ENCODE data around the gene SIGLEC5.
"Not testable (repeated sequence)": the region's sequence is repeated elsewhere in the genome, so short reads cannot be mapped to it uniquely, and the experiment has no call there.

The SIGLEC5 gene, protein sequence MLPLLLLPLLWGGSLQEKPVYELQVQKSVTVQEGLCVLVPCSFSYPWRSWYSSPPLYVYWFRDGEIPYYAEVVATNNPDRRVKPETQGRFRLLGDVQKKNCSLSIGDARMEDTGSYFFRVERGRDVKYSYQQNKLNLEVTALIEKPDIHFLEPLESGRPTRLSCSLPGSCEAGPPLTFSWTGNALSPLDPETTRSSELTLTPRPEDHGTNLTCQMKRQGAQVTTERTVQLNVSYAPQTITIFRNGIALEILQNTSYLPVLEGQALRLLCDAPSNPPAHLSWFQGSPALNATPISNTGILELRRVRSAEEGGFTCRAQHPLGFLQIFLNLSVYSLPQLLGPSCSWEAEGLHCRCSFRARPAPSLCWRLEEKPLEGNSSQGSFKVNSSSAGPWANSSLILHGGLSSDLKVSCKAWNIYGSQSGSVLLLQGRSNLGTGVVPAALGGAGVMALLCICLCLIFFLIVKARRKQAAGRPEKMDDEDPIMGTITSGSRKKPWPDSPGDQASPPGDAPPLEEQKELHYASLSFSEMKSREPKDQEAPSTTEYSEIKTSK

DNA sequence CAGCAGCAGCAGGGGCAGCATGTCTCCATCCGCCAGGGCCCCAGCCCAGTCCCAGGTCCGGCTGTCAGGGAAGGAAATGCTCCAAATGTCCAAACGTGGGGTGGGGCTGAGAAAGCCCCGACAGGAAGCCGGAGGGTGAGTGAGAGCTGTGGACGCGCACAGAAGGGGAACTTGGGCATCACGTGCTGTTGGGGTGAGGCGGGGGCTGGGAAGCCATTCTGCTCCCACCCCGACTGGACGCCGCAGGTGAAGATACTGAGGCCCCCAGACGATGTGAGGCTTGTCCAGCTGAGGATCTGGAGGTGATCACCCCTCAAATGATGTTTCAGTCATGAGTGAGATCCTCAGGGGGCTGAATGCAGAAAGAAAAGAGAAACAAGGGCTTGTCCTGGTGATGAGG, at the start of gene SIGLEC5:
Gene SIGLEC5, minus strand, starts transcription at position 87 of the 400 bp plus-strand sequence. Its CDS starts 66 bp downstream, at position 21.
- DNase-seq = not testable (repeated sequence)

DNA sequence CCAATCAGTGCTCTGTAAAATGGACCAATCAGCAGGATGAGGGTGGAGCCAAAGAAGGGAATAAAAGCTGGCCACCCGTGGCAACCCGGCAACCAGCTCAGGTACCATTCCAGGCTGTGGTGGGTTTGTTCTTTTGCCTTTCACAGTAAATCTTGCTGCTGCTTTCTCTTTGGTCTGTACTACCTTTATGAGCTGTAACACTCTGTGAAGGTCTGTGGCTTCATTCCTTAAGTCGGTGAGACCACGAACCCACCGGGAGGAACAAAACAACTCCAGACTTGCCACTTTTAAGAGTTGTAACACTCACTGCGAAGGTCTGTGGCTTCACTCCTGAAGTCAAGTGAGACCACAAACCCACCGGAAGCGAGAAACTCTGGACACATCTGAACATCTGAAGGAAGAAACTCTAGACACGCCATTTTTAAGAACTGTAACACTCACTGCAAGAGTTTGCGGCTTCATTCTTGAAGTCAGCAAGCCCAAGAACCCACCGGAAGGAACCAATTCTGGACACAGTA, 46.4 kb upstream of the SIGLEC5 start:
- peak; percentile 57 for DNase-seq

DNA sequence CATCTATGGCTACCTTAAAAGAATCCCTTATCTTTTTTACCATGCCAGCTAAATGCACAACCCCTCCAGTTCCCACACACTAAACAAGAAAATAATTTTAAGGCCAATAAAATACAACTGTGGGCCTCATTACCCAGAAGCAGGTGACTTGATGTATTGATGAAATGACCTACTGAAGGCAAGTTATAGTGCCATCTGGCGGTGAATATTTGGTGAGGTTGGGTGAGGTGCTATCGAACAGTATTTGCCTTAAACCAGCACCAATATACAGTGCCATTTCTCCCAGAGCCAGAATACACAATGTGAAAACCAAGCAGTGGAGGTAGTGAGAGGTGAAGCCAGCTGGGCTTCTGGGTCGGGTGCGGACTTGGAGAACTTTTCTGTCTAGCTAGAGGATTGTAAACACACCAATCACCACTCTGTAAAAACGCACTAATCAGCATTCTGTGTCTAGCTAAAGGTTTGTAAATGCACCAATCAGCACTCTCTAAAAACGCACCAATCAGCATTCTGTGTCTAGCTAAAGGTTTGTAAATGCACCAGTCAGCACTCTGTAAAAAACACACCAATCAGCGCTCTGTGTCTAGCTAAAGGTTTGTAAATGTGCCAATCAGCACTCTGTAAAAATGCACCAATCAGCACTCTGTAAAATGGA, 45.8 kb upstream of the SIGLEC5 start:
- DNase-seq = peak; percentile 20

DNA sequence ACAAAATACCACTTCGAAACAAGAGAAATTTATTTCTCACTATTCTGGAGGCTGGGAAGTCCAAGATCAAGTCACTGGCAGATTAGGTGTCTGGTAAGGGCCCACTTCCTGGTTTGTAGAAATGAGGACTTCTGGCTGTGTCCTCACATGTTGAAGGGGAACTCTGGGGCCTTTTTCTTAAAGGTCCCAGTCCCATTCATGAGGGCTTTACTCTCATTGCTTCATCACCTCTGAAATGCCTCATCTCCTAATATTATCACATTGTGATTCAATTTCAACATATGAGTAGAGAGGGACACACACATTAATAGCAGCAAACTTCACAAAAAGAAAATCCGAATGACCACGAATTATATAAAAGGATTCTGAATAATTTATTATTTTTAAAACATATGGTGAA, 38.0 kb upstream of the SIGLEC5 start:
- no peak for DNase-seq

DNA sequence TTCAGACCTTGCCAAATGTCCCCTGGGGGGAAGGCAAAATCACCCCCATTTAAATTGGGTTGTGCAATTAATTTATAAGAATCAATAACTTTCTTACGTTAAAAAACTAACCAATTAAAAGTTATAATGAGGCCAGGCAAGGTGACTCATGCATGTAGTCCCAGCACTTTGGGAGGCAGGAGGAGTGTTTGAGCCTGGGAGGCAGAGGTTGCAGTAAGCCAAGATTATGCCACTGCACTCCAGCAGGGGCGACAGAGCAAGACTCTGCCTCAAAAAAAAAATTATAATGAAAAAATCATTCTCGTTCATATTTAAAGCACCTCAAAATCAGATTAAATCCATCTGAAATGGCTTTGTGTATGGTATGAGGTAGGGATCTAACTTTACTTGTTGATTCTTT, 34.8 kb upstream of the SIGLEC5 start:
- DNase-seq = no peak

DNA sequence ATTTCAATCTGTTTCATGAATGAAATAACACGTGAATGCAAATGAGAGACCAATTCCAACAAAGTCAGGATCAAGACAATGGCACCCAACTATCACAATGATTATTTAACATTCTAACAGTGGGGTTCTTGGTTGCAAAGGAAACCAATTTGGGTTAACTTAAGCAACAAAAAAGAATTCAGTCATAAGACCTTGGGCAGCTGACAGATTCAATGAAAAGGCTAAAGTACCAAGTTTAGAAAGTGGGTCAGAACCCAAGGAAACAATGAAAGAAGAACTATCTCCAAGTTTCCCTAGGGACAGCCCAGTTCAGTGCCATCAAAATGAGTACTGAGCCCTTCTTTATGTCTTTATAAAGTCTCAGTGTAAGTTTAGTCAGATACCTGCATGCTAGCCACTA, 33.9 kb upstream of the SIGLEC5 start:
- no peak for DNase-seq

DNA sequence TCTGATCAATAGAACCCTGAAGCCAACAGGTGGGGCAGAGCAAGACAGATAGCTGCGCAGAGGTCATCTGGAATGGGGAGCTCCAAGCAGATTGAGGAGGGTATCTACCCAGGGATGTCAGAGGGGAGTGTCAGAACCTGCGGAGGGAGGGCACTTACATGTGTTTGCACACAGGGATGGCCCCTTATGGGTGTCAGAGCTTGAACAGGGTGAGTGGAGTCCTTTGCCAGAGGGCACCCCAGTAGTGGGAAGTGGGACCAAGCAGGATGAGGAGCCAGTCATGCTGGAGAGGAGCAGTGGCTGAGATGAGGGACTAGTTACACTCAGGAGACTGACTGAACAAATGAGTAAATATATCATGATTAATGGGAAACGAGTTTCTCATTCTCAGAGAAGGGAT, 33.4 kb upstream of the SIGLEC5 start:
- DNase-seq = no peak

DNA sequence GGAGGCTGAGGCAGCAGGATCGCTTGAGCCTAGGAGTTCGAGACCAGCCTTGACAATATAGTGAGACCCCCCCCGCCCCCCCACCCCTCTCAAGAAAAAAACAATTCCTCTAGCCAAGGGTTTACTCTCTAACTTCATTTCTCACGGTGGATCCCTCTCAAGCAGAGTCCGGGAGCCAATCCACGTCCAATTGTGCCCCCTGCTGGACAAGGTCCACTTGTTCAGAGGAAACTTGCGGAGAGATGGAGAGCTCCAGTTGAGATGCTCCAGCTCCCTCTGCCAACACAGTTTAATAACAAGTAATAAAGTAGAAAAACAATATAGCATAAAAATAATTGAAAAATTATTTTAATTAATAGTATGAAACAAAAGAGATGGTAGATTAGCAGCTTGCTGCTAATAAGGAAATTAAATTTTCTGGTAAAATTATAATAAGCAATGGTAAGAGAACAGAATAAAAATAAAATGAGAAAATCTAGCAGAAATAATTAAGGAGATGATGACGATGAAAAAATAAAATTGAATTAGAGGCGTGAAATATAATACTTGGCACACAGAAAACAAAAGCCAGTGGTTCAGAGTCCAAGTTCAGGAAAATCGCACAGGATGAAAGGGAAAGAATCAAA, 30.9 kb upstream of the SIGLEC5 start:
- peak; percentile 65 for DNase-seq

DNA sequence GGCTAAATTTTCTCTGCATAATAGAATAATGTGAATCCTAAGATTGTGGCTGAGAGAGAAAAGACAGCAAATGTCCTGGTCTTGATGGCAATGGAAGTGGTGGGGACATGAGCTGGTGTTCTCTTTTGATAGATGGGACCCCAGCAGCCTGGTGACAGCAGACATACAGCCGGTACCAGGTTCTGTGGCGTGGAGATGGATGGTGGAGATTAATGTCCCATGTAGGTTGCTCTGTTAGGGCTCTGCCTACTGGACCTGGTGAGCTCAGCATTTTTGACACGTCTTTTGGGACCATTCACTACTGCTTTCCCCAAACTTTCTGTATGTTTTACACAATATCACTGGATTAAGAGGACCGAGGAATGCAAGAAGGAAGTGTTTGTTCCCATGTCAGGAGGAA, 24.6 kb upstream of the SIGLEC5 start:
- DNase-seq = no peak

DNA sequence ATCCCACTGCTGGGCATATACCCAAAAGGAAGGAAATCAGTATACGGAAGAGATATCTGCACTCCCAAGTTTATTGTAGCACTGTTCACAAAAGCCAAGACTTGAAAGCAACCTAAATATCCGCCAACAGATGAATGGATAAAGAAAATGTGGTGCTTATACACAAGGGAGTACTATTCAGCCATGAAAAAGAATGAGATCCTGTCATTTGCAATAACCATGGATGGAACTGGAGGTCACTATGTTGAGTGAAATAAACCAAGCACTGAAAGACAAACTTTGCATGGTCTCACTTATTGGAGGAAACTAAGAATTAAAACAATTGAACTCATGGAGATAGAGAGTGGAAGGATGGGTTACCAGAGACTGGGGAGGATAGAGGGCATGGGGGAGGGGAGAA, 23.0 kb upstream of the SIGLEC5 start:
- DNase-seq = no peak

DNA sequence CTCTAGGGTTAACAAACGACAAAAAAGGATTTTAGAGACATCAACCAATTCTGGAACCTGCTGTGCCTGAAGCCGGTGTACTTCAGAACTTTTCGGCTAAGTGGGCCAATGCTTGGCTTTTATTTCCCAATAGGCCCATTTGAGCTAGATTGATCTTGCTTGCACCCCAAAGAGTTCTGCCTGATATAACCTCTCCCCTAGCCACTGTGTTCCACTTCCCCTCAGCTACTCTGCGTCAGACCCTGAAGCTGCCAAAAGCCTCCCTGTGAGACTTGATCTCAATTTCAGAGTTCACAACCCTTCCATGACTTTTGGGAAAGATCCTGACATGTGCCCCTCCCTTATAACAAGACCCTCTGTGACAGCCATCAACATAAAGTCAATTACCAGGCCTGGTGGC, 22.1 kb upstream of the SIGLEC5 start:
- DNase-seq = no peak

DNA sequence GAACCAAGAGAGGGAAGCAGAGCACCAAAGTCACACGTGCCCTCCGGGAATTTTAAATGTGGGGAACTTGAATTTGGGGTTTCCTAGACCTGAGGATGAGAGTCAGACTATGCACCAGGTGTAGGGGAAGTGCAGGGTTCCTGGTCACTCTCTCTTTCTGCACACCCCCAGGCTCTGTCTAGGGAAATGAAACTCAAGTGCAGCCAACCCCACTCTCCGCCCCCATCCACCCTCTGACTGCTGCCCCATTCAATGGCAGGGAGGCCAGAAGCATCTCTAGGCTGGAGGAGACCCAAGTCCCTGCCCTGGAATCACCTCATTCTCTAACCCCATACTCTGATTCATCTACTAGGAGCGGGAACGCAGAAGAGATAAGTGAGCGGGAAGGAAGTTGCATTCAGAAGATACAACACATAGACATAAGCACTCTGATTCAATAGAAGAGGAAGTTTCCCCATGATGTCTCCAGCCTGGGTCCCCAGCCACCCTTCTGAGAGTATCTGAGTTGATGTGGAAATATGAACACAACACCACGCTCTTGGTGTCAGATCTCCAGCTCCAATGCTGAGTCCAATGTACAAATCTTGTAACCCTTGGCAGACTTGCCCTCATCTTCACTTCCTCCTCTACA, 21.1 kb upstream of the SIGLEC5 start:
- DNase-seq = no peak

DNA sequence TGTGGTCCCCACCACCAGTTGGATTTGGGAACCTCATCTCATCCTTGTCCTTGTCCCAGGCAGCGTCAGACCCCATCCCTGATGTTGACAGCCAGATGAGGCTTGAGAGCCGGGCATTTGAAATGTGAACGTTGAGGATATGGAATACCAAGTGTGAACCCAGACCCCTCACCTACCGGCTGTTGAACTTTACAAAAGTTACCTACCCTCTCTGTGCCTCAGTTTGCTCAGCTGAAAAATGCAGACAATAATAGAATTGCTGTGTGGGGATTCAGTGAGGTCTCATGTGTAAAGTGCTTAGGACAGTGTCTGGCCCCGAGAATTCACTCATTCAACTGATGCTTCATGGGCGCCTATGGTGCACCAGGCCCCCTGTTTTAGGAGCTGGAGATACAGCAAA, 17.1 kb upstream of the SIGLEC5 start:
- no peak for DNase-seq

DNA sequence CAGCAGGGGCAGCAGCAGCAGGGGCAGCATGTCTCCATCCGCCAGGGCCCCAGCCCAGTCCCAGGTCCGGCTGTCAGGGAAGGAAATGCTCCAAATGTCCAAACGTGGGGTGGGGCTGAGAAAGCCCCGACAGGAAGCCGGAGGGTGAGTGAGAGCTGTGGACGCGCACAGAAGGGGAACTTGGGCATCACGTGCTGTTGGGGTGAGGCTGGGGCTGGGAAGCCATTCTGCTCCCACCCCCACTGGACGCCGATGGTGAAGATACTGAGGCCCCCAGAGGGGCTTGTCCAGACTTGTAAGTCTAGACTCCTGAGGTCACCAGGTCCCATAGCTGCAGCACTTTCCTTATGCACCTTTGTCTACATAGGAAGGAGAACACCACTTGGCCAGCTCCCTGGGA, 16.5 kb upstream of the SIGLEC5 start, which contains the start of gene SIGLEC14:
Gene SIGLEC14, minus strand, starts transcription at position 96 of the 400 bp plus-strand sequence. Its CDS starts 66 bp downstream, at position 30.
- DNase-seq = not testable (repeated sequence)

DNA sequence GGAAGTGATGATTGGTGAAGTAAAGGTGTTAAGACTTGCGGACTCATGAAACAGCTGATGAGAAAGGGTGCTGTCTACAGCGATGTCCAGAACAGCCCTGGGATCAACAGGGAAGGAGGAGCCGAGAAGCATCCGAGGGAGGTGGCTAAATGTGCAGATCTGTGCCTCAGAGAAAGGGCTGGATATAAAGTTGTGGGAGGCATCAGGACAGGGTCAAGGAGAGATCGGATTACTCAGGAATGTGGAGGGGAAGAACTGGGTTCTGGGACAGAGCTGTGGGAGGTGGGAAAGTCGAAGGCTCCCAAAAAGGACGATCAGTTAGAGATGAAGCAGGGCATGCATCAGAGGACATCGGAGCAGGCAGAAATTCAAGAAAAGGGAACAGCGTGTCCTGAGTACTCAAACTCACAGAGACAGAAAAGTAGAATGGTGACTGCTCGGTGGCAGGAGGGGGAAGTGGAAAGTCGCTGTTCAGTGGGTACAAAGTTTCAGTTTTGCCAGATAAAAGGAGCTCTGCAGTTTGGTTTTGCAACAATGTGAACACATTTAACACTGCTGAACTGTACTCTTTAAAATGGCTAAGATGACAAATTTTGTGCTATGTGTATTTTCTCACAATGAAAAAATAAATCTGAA, 14.6 kb upstream of the SIGLEC5 start:
- DNase-seq = no peak

DNA sequence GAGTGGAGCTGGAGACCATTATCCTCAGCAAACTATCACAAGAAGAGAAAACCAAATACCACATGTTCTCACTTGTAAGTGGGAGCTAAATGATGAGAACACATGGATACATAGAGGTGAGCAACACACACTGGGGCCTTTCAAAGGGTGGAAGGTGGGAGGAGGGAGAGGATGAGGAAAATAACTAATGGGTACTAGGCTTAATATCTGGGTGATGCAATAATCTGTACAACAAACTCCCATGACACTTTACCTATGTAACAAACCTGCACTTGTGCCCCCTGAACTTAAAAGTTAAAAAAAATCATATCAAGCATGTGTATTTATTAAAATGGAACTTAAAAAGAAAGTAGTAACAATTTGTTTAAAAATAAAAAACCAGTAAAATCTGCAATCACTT, 11.4 kb upstream of the SIGLEC5 start:
- DNase-seq = no peak

DNA sequence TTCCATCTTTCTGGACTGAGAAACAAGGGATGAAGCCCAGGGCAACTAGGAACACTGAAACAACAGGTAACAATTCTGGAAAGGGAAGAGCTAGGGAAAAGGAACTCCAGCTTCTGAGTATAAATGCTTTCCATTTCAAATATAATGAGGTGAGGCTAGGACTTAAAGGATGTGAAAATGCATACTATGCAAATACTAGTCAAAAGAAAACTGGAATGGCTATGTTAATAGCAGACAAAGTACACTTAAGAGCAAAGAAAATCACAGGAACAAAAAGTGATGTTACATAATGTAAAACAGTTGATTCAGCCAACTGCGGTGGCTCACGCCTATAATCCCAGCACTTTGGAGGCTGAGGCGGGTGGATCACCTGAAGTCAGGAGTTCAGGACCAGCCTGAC, 10.2 kb upstream of the SIGLEC5 start:
- no peak for DNase-seq

DNA sequence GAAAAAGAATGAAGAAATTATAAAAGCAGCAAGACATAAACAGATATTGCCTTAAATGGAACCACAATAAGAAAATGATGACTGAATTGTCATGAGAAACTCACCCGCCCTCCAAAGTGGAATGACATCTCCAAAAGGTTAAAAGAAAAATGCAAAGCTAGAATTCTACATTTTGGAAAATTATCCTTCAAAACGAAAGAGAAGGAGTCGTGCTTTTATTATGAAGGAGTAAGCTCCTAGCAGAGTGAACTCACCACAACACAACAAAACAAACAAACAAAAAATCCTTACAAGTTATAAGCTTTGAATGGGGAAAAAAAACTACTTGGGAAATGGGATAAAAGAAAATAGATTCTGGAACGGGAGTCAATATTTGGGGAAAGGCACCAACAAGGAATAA, 9.7 kb upstream of the SIGLEC5 start:
- no peak for DNase-seq

DNA sequence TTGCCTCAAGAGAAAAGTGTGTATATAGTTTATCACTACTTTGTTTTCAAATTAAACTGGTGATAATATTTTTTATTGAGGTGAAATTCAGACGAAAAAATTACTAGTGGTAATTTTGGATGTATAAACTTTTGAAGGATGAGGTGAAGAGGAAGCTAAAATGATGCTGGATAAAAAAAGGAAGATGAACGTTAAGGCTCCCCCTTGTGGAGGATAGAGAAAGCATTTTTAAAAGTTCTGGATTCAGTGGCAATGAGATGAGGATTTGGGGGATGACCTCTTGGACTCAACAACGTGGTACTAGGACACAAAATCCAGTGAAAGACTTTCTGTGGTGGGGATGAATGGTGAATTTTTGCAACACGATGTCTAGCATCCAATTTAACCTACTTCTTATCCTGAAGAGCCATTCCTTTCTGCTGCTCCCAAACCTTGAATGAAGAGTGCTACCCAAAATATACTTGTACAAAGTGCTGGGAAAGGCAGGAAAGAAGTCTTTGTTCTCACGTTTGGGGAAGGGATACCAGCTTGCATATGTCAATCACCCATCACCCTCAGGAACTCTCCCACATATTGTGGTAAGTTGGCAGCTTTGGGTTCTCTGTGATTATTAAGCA, 7.3 kb upstream of the SIGLEC5 start:
- DNase-seq = no peak

DNA sequence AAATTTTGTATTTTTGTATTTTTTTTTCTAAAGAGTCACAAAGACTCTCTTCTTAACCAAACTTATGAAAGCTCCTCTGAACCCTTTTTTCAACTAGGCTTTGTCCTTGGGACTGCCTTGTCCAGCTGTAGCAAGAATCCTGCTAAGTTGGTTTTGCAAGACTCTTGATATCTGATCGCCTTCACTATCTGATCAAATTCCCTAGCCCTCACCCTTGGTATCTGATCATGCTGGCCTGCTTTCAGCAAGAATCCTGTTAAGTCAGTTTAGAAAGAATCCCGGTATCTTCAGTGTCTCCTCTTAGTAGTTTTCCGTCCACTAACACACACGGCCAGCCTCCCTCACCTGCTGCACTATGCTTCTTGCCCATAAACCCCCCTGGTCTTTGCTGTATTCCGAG, 1.9 kb upstream of the SIGLEC5 start:
- no peak for DNase-seq

DNA sequence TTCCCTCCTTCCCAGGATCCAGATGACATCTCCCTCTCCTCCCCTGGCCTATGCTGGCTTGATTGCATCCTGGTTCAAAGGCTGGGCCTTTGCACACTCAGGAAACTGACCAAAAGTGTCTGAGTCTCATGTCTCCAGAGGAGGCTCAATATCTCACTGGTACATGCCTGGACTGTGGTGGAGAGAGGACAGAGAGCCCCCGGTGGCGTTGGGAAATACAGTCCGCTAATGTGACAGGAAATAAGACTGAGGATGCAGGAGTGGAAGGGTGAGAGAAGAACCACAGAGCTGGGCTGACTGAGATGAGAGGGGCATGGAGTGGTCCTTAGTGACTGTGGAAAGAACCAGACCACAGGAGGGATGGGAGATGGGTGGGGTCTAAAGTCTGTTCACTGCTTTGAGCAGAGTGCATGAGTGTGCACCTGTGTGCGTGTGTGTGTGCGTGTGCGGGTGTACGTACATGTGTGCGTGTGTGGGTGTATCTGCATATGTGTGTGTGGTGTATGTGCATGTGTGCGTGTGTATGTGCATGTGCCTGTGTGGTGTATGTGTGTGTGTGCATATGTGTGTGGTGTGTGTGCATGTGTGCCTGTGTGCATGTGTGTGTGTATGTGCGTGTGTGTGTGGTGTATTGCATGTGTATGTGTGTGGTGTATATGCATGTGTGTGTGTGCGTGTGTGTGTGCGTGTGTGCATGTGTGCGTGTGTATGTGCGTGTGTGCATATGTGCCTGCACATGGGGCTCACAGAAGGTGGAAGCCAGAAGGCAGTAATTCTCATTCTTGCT, 1.9 kb downstream of the SIGLEC5 start:
- DNase-seq = no peak
